Testis (tissue), 2 donors: ENCODE data around the gene MT1M.

ENCODE experiments used
- CTCF ChIP-seq, 3 experiments: fragments of 450-650 bp in 2 of 3; fragments of 200-600 bp in 1 of 3; sonication (generic) in 1 of 3; IDR thresholded peaks; one replicate each; pipeline ENCODE4 v1.5.1; 2016 to 2019; ENCODE audit warnings: antibody characterized with exemption in 3 of 3, mild to moderate bottlenecking in 2 of 3, moderate library complexity in 1 of 3
- POLR2A ChIP-seq: fragments of 450-650 bp; IDR thresholded peaks from one replicate; pipeline ENCODE4 v1.6.1; 2017; ENCODE audit warnings: antibody characterized with exemption, mild to moderate bottlenecking, moderate library complexity

GRCh38 chr16:56633535-56633934, 1.1 kb downstream of the MT1M start:
- TF ChIP-seq CTCF (IDR thresholded peaks at IDR 0.05) (no peak), POLR2A (no peak)
